Activated CD8-positive, alpha-beta memory T cell treated with anti-CD3 and anti-CD28 coated beads for 24 hours (primary cell): ENCODE results near the gene NECTIN1.
A peak's percentile ranks its signal among the peaks of the same experiment; 100 is the strongest.

Experiments used
- DNase-seq: peaks from one replicate; pipeline ENCODE4 v3.0.0-alpha.2; 2020

NECTIN1 gene

GRCh38 chr11:119730789-119731386 is 1.9 kb upstream of the NECTIN1 start:
- DNase-seq: no peak

DNA sequence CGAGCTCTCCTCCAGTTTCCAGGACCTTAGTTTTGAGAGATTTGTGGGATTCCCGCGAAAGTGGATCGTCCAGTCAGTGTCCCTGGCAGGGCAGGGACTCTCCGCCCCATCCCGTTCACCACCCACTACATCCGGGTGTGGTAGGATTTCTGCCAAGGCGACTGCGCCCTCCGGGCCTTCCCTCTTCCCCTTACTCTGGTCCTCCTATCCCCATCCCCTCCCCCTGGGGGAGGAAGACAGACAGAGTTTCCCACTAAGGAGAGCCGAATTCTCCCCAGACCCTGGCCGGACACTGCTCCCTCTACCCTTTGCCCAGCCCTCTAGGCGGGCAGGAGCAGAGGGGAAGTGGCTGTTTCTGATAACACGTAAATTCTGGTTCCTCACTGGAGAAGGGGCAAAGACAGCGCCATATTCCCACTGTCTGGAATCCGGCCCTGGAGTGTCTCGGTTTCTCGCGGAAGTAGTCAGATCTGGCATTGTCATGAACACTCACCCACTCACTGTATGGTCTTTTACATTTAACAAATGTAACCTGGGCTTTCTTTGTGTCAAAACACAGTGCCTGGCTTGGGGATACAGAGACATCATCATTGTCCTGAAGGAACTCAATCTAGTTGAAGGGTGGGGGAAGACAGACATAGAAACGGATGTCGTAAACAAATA is 1.1 kb upstream of the NECTIN1 start:
- no peak for DNase-seq

GRCh38 chr11:119729581-119729927 is 554 bp upstream of the NECTIN1 start:
- no peak for DNase-seq

DNA sequence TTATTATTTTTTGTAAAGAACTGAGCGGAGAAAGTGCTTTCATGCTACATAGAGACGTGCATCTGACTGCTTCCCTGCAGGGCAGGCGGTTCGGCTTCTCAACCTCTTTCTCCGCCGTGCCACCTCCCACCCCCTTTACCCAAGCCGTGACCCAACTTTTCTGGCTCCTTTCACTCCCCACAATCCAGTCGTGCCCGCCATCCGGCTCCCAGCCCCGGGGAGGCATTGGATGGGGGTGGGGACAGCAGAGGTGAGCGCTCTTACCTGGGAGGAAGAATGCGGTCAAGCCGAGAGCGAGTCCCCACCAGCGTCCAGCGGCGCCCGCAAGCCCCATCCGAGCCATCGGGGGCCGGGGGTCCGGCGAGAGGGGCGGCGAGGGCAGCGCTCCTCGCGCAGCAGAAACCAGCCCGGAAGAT is 781 bp downstream of the NECTIN1 start:
- DNase-seq: peak; percentile 66

DNA sequence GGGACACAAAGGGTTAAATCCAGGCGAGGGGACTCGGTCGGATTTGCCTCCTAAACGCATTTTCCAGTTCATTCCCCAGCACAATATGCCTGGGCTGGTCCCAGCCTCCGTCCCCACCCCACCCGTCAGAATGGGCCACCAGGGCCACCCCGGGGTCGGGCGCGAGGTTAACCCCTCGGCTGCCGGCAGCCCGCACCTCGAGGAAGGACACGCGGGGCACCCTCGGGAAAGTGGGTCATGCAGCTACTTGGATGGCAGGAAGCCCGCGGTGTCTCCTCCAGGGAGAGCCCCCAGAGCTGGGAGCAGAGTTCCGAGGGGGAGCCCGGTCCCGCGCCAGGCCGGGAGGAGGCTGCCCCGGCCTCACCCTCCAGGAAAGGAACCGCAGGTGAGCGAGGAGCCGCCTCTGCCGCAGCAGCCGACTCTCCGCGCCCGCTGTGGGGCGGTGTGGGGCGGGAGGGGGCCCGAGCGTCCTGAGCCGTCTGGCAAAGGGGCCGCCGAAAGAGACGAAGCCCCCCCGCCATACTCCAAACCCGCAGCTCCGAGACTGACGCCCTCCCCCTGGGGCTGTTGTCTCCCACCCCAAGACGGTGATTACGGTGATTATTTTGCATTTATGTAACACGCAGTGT is 1.4 kb downstream of the NECTIN1 start:
- DNase-seq: peak; percentile 69

GRCh38 chr11:119726585-119727522 is 2.1 kb downstream of the NECTIN1 start:
- DNase-seq: no peak

GRCh38 chr11:119726150-119726553 is 2.8 kb downstream of the NECTIN1 start:
- no peak for DNase-seq

DNA sequence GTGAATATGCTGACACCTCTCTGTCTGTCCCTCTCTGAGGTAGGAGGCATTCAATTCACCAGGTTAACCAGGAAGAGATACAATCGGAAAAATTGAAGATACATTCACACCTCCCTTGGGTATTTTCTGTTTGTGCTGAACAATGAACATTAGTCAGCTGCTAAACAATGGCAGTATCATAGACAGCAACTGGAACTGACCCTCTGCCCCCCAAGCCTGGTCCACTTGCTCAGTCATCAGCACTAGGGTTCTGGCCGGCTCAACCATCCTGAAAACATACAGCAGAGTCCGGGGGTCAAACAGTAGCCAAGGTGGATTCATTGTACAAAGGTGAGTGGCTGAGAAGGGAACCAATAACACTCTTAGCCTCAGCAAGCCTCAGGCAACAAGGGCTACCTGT is 4.0 kb downstream of the NECTIN1 start:
- no peak for DNase-seq

- DNase-seq: no peak
These were observed 5.1 kb downstream of the NECTIN1 start for GRCh38 chr11:119723952-119724325.

DNA sequence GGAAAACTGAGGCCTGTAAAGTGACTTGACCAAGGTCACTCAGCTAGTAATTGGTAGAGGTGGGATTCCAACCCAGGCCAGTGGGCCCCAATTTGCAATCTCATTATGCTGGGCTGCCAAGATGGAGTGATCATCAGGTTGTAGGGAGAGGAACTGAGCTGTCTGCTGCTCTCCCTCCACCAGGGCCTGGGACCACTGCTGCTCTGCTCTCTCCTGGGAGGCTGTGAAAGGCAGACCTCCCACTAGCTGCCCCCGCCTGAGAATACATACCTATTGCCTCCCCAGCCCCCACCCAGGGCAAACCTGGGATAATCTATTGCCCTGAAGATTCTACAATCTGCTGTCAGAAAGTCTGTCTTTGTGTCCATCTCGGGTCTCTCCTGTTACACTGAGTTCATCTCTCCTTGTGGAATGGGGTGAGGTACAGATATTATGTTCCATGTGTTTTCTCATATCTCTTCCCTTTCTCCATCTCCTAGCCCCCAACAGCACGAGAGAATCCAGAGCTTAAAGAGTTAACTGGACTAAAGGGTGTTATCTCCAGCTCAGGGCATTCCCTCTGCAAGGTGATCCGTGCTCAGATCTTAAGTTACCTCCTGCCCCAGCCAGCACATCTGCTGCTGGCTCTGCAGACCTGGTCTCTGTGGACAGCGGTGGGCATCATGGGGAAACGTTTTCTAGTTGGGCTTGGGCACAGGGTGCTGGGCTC is 5.6 kb downstream of the NECTIN1 start:
- no peak for DNase-seq

GRCh38 chr11:119722281-119722794 is 6.7 kb downstream of the NECTIN1 start:
- DNase-seq: no peak

DNA sequence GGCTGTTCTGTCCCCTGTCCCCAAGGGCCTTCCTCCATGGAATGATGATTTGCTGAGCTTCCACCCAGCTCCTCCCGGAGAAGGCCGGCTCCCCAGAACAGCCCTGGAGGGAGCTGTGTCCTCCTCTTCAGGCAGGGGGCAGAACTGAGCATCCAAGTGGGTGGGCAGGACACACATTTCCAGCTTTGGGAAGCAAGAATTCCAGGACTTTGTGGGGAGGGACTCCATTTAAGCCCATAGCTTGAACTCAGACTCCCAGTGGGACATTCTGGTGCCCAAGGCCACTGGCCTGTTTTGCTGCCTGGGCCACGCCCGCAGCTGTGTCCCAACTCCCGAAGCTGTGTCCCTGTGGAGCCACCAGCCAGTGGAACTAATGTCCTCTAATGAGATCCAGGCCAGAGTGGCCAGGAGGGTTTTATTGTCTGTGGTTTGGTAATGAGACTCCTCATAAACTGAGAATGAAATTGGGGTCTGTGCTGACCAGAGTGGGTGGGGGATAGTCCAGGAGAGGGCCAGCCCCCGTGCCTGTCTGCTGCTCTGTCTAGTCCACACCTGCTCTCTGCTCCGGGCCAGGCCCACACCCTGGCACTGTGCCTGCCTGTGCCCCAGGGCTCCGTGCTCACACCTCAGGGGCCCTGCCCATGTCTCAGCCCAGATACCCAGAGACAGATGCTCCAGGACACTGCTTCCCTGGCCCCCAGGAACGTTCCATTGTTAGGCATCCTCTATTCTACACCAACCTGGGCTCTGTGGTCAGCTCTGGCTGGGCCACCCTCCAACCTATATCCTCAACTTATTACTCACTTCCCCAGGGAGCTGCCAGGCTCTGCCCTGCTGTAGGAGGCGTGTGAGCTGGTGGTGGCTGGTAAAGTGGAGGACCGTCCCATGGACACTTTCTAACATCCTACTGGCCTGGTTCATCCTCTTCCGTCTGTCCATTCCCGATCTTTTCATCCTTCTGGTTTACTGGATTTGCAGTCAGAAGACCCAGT is 7.6 kb downstream of the NECTIN1 start:
- no peak for DNase-seq

- no peak for DNase-seq
These were observed 8.6 kb downstream of the NECTIN1 start for GRCh38 chr11:119720311-119720913.

GRCh38 chr11:119717839-119718534 is 11.0 kb downstream of the NECTIN1 start:
- DNase-seq: no peak

DNA sequence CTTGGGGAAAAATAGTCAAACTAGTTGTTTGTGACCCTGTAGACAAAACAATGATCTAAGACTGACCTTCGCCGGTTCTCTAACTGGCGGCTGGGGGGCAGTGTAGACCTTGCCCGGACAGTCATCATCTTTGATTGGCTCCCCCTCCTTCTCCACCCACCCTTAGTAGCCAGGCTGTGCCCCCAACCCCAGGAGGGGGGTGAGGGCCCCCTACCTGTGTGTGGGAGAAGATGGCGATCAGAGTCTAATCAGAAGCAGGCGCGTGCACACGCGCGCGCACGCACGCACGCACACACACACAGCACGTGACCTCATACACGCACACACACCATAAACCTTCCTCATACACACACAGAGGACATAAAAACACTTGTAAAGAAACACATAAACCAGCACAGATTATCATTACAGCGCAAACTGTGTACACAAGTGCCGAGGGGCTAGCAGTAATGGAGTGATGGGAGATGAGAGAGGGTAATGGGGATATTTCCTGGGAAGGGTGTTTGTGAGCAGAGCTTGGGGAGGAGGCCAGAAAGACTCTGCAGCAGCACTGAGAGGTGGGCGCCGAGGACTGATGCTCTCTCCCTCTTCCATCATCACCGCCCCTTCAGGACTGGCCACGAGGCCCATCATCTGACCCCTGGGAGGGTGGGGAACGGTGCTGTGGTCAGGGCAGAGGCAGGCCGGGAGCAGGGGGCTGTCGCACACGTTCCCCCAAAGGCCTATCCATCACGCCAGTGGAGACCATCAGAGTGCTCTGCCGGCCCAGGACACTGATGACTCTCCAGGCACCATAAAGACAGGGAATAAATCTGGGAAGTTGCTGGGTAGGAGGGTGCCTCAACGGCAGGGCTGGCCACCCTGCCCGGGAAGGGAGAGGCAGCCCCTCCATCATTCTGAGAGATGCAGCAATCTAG is 12.2 kb downstream of the NECTIN1 start:
- DNase-seq: no peak

GRCh38 chr11:119714590-119714989 is 14.4 kb downstream of the NECTIN1 start:
- DNase-seq: no peak

DNA sequence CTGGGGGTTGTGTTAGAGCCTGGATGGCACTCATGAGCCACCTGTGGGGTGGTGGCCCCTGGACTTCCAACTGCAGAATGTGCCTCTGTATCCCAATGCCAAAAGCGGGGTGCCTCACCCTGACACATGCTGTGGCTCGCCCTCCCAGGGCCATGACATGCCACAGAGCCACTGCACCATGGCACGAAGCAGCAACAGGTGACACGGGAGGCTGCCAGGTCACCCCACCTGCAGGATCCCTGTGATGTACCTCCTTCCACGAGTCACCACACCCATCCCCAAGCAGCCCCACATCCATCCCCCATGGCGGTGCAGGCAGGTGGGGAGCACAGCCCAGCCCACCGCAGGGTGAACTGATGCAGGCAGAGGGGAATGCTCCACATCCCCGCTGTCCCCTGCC is 14.8 kb downstream of the NECTIN1 start:
- DNase-seq: no peak

- no peak for DNase-seq
These were observed 15.5 kb downstream of the NECTIN1 start for GRCh38 chr11:119713359-119714040.
